HFF-Myc (cell line): ENCODE data around the gene CGREF1.

Experiments used
- DNase-seq: peaks from one replicate; pipeline ENCODE4 v3.0.0-alpha.2; 2011; ENCODE audit warnings: low read depth; ENCODE audit errors: extremely low read depth
- H3K4me3 ChIP-seq: replicated peaks from 2 replicates; pipeline ENCODE4 v1.5.1; 2011; ENCODE audit warnings: low read depth, mild to moderate bottlenecking, control low read depth, low read length
- CTCF ChIP-seq: IDR thresholded peaks from 2 replicates; pipeline ENCODE4 v1.5.1; 2012; ENCODE audit warnings: mild to moderate bottlenecking, low read depth, low read length, control low read depth; ENCODE audit errors: missing control alignments

CGREF1 gene

GRCh38 chr2:27109083-27109482 lies 9.8 kb downstream of the CGREF1 start:
- no peak overlapping the region for H3K4me3 ChIP-seq
- no peak for TF ChIP-seq CTCF
- no peak for DNase-seq

- TF ChIP-seq CTCF: no peak
- no peak overlapping the region for H3K4me3 ChIP-seq
- DNase-seq: no peak
These were observed 10.7 kb downstream of the CGREF1 start for GRCh38 chr2:27108221-27108620.

GRCh38 chr2:27105981-27106380 lies 12.9 kb downstream of the CGREF1 start:
- DNase-seq: no peak
- TF ChIP-seq CTCF: no peak
- no peak overlapping the region for H3K4me3 ChIP-seq

- DNase-seq: no peak
- H3K4me3 ChIP-seq: no peak overlapping the region
- TF ChIP-seq CTCF: no peak
These were observed 16.6 kb downstream of the CGREF1 start for GRCh38 chr2:27102329-27102728.

- DNase-seq: no peak
- no peak overlapping the region for H3K4me3 ChIP-seq
- no peak for TF ChIP-seq CTCF
These were observed 18.9 kb downstream of the CGREF1 start for GRCh38 chr2:27100036-27100435.

- no peak for TF ChIP-seq CTCF
- H3K4me3 ChIP-seq: no peak overlapping the region
- DNase-seq: no peak
These were observed 19.5 kb downstream of the CGREF1 start for GRCh38 chr2:27099334-27099955.

GRCh38 chr2:27097341-27097740 lies 21.6 kb downstream of the CGREF1 start:
- DNase-seq: no peak
- no peak overlapping the region for H3K4me3 ChIP-seq
- TF ChIP-seq CTCF: no peak
